ENCODE data around the gene RUFY4. TPM values are rescaled to one million over a fixed set of nuclear protein-coding genes. Genes with fewer than 3 reads are reported as not detected.

The RUFY4 gene
- total RNA-seq, 4 donors from 2014 or later, result 0.11 TPM; not detected in 3

DNA sequence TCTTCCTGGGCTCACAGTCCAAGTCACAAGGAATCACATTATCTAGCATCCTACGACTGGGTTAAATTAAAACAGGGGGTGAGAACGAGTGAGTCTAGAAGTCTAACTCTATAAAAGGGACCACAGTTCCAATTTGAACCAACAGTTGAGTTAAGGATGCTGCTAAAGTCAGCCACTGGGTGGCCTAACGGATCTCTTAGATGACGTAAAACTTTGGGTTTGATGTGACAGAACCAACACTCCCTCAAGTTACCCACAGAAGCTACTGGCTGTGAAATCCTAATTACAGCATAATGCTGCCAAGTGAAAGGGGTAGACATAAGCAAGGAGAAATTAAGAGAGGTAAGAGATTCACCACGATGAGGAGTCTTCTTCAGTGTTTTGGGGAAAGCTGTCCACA lies 32.7 kb upstream of the RUFY4 start:
- intact Hi-C loops (cut with DNase I), result loop anchor here (5.0 kb wide), 1 partner anchor 149 kb away; no protein-coding TSS in a partner anchor
- Histone ChIP-seq H3K36me3 (no peaks in the 10 kb centered on the region), H3K27ac (replicated peaks in 1 of 4) (no peak overlapping the region), H3K27me3 (peaks cover 0 to 14% (median 0%) of the 10 kb centered on the region in 4 donors), H3K4me1 (peaks cover 4 to 16% (median 7%) of the 10 kb centered on the region in 4 donors), H3K9me3 (no peaks in the 10 kb centered on the region), H3K4me3 (no peak overlapping the region)
- TF ChIP-seq EP300 (IDR thresholded peaks at IDR 0.05), result no peak
- TF ChIP-seq, protein P1, sequence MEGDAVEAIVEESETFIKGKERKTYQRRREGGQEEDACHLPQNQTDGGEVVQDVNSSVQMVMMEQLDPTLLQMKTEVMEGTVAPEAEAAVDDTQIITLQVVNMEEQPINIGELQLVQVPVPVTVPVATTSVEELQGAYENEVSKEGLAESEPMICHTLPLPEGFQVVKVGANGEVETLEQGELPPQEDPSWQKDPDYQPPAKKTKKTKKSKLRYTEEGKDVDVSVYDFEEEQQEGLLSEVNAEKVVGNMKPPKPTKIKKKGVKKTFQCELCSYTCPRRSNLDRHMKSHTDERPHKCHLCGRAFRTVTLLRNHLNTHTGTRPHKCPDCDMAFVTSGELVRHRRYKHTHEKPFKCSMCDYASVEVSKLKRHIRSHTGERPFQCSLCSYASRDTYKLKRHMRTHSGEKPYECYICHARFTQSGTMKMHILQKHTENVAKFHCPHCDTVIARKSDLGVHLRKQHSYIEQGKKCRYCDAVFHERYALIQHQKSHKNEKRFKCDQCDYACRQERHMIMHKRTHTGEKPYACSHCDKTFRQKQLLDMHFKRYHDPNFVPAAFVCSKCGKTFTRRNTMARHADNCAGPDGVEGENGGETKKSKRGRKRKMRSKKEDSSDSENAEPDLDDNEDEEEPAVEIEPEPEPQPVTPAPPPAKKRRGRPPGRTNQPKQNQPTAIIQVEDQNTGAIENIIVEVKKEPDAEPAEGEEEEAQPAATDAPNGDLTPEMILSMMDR (IDR thresholded peaks at IDR 0.05), result no peak
- no peak for TF ChIP-seq POLR2A (IDR thresholded peaks at IDR 0.05; ENCODE audit: low read depth)
- TF ChIP-seq POLR2AphosphoS5 (IDR thresholded peaks at IDR 0.05), result no peak
- no peak for DNase-seq (ENCODE audit: extremely low spot score)
- WGBS, result 69% methylated on average over 5 of the region's 5 CpGs

DNA sequence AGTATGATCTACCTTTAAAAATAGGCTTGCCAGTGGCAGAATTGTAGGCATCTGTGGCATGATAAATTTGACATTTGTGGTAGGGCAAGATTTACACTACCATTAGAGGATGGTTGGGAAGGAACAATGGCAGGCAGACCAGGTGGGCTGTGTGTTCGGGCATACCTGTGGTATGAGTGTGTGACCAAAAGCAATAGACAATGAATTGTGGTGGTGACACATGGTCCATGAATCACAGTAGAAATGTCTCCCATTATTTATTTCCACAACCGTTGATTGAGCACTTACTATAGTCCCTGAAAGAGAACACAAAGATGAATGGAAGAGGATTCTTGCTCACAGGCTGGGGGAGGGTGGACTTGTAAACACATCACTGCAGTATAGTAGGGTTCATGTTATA lies 29.9 kb upstream of the RUFY4 start:
- H3K4me1 ChIP-seq, result peaks cover 4 to 13% (median 5%) of the 10 kb centered on the region in 4 donors
- TF ChIP-seq POLR2A (IDR thresholded peaks at IDR 0.05; ENCODE audit: low read depth) (no peak), EP300 (IDR thresholded peaks at IDR 0.05) (no peak), POLR2AphosphoS5 (IDR thresholded peaks at IDR 0.05) (no peak)
- TF ChIP-seq, protein P1 (IDR thresholded peaks at IDR 0.05), result no peak
- peaks cover 0 to 4% (median 0%) of the 10 kb centered on the region in 4 donors for H3K27me3 ChIP-seq
- no peaks in the 10 kb centered on the region for H3K9me3 ChIP-seq
- H3K4me3 ChIP-seq, result no peak overlapping the region
- DNase-seq (ENCODE audit: extremely low spot score), result no peak
- 81% methylated on average over 2 of the region's 2 CpGs for WGBS
- H3K27ac ChIP-seq (replicated peaks in 1 of 4), result no peak overlapping the region
- intact Hi-C loops (cut with DNase I), result loop anchor here (5.0 kb wide), 1 partner anchor 152 kb away; no protein-coding TSS in a partner anchor
- H3K36me3 ChIP-seq, result no peaks in the 10 kb centered on the region

DNA sequence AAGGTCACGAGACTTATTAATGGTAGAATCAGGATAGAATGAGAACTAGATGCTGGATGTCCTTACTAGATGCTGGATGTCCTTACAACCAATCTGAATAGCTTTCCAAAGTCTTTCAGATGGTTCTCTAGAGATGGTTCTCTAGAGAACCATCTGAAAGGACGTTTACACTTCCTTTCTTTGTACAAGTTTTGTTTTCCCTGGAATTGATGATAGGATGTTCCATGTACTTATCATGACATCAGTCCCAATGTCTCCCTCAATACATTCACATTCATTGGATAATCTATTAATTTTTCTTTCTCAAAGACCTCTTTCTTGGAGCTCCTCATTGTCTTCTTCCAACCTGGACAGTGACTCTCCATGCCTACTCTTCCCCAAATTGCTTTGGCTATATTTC lies 28.2 kb upstream of the RUFY4 start:
- Histone ChIP-seq H3K36me3 (no peaks in the 10 kb centered on the region), H3K4me3 (no peak overlapping the region), H3K9me3 (no peaks in the 10 kb centered on the region), H3K4me1 (no peaks in the 10 kb centered on the region), H3K27me3 (no peaks in the 10 kb centered on the region), H3K27ac (replicated peaks in 1 of 4) (no peak overlapping the region)
- no peak for DNase-seq (ENCODE audit: extremely low spot score)
- intact Hi-C loops (cut with DNase I), result no loop called here
- WGBS, result 81% methylated on average over 2 of the region's 2 CpGs
- TF ChIP-seq POLR2A (IDR thresholded peaks at IDR 0.05; ENCODE audit: low read depth), result no peak

DNA sequence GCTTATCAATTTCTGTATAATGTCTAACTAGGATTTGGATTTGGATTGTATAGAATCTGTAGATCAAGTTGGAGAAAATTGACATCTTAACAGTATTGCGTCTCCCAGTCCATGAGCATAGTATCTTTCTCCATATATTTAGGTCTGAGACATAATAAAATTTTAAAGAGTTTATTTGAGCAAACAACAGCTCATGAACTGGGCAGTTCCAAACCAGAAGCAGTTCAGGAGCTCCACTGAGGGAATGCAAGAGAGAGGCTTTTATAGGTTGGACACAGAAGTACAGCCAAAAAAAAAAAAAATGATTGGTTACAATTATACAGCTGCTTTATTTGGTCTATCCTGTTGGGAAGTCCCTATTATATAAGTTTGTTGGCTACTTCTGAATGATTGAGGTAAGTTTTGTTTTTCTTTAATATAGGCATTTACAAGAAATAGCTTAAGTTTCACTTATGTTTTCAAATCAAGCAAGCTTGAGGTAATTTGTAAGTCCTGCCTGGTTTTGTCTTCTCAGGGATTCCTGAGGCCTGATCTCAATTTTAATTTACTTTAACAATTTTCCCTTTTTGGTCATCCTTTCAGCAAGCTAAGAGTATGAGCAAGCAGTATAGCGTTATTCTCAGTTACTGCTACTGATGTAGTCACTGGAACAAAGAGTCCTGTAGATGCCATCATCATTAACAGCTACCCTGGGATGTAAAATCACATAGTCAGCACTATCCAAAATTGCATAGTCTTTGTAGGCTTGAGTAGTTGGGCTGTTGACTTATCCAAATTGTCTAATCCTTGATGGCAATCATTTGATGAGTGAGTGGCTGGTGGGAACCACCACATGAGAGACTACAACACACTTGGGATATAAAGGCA lies 27.5 kb upstream of the RUFY4 start:
- no peaks in the 10 kb centered on the region for H3K27me3 ChIP-seq
- no peak for DNase-seq (ENCODE audit: extremely low spot score)
- no peak for TF ChIP-seq POLR2AphosphoS5 (IDR thresholded peaks at IDR 0.05)
- TF ChIP-seq EP300 (IDR thresholded peaks at IDR 0.05), result no peak
- TF ChIP-seq, protein P1 (IDR thresholded peaks at IDR 0.05), result no peak
- TF ChIP-seq POLR2A (IDR thresholded peaks at IDR 0.05; ENCODE audit: low read depth), result no peak
- WGBS, result 87% methylated on average over 2 of the region's 2 CpGs
- intact Hi-C loops (cut with DNase I), result no loop called here
- no peak overlapping the region for H3K4me3 ChIP-seq
- no peaks in the 10 kb centered on the region for H3K9me3 ChIP-seq
- no peak overlapping the region for H3K27ac ChIP-seq (replicated peaks in 1 of 4)
- no peaks in the 10 kb centered on the region for H3K36me3 ChIP-seq
- H3K4me1 ChIP-seq, result no peaks in the 10 kb centered on the region

DNA sequence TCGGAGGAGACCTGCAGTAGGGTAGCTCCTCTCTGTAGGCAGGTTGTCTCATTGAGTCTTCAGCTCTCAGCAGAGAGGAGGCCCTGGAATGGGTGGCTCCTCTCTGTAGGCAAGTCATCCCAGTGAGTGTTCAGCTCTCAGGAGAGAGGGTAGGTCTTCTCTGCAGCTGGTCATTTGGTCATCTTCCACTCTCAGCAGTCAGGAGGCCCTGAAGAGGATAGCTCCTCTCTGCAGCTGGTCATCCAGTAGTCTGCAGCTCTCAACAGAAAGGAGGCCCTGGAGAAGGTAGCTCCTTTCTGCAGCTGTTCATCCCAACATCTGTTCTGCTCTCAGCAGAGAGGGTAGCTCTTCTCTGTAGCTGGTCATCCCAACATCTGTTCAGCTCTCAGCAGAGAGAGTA lies 26.0 kb upstream of the RUFY4 start:
- no peaks in the 10 kb centered on the region for H3K4me1 ChIP-seq
- TF ChIP-seq EP300 (IDR thresholded peaks at IDR 0.05), result no peak
- TF ChIP-seq POLR2A (IDR thresholded peaks at IDR 0.05; ENCODE audit: low read depth), result no peak
- TF ChIP-seq, protein P1 (IDR thresholded peaks at IDR 0.05), result no peak
- TF ChIP-seq POLR2AphosphoS5 (IDR thresholded peaks at IDR 0.05), result no peak
- no peak for DNase-seq (ENCODE audit: extremely low spot score)
- no peak overlapping the region for H3K4me3 ChIP-seq
- H3K9me3 ChIP-seq, result no peaks in the 10 kb centered on the region
- H3K27me3 ChIP-seq, result no peaks in the 10 kb centered on the region
- WGBS, result 100% methylated on average over 1 of the region's 1 CpG
- intact Hi-C loops (cut with DNase I), result no loop called here
- no peaks in the 10 kb centered on the region for H3K36me3 ChIP-seq
- no peak overlapping the region for H3K27ac ChIP-seq (replicated peaks in 1 of 4)

Data from esophagus muscularis mucosa (tissue), 4 donors.